H9 (cell line): ENCODE data around the gene WDR7. TPM values are rescaled to one million over a fixed set of nuclear protein-coding genes. Genes with fewer than 3 reads are reported as not detected.

Source experiments
- DNase-seq: peaks from one replicate; pipeline ENCODE4 v3.0.0-alpha.2; 2017
- H2AFZ ChIP-seq: one replicate; pipeline ENCODE4 v1.6.1; 2013; ENCODE audit warnings: mild to moderate bottlenecking, low read length, control low read depth, moderate library complexity
- H2AK5ac ChIP-seq: 2 replicates; pipeline ENCODE4 v1.6.1; 2013; ENCODE audit warnings: low read length, control low read depth, mixed read lengths; ENCODE audit not compliant: insufficient read length
- H2BK120ac ChIP-seq: one replicate; pipeline ENCODE4 v1.6.1; 2013; ENCODE audit warnings: low read depth, mild to moderate bottlenecking, low read length, control low read depth, inconsistent platforms; ENCODE audit not compliant: poor library complexity, severe bottlenecking
- H2BK12ac ChIP-seq: 2 replicates; pipeline ENCODE4 v1.6.1; 2013; ENCODE audit warnings: low read length, control low read depth, mixed read lengths, low read depth; ENCODE audit not compliant: insufficient read length
- H2BK15ac ChIP-seq: 2 replicates; pipeline ENCODE4 v1.6.1; 2013; ENCODE audit warnings: low read depth, low read length, control low read depth
- H2BK20ac ChIP-seq: one replicate; pipeline ENCODE4 v1.6.1; 2013; ENCODE audit warnings: low read depth, mild to moderate bottlenecking, low read length, control low read depth, inconsistent platforms; ENCODE audit not compliant: poor library complexity, severe bottlenecking
- H2BK5ac ChIP-seq: 2 replicates; pipeline ENCODE4 v1.6.1; 2013; ENCODE audit warnings: low read length, control low read depth, mixed read lengths; ENCODE audit not compliant: insufficient read length
- H3K14ac ChIP-seq: 2 replicates; pipeline ENCODE4 v1.6.1; 2013; ENCODE audit warnings: low read length, control low read depth; ENCODE audit not compliant: insufficient read depth
- H3K18ac ChIP-seq: 2 replicates; pipeline ENCODE4 v1.6.1; 2013; ENCODE audit warnings: low read depth, mild to moderate bottlenecking, mixed read lengths, low read length, control low read depth; ENCODE audit not compliant: insufficient read length
- H3K23ac ChIP-seq: 2 replicates; pipeline ENCODE4 v1.6.1; 2013; ENCODE audit warnings: low read length, control low read depth, mixed read lengths, low read depth; ENCODE audit not compliant: insufficient read length
- H3K23me2 ChIP-seq: 2 replicates; pipeline ENCODE4 v1.6.1; 2013; ENCODE audit warnings: low read depth, mild to moderate bottlenecking, mixed read lengths, low read length, control low read depth; ENCODE audit not compliant: insufficient read length, poor library complexity, severe bottlenecking
- H3K27ac ChIP-seq: 2 replicates; pipeline ENCODE4 v1.5.1; 2013; ENCODE audit warnings: low read length, control low read depth, mixed read lengths, low read depth; ENCODE audit not compliant: insufficient read length
- H3K27me3 ChIP-seq: 2 replicates; pipeline ENCODE4 v1.6.1; 2013; ENCODE audit warnings: low read length, control low read depth, inconsistent platforms; ENCODE audit not compliant: insufficient read depth
- H3K4ac ChIP-seq: 2 replicates; pipeline ENCODE4 v1.6.1; 2013; ENCODE audit warnings: low read depth, mild to moderate bottlenecking, control low read depth, inconsistent platforms, low read length, moderate library complexity
- H3K4me1 ChIP-seq: 2 replicates; pipeline ENCODE4 v1.6.1; 2013; ENCODE audit warnings: low read length, control low read depth, inconsistent platforms; ENCODE audit not compliant: insufficient read depth
- H3K4me2 ChIP-seq: 2 replicates; pipeline ENCODE4 v1.6.1; 2013; ENCODE audit warnings: low read length, control low read depth, mixed read lengths; ENCODE audit not compliant: insufficient read length, insufficient read depth
- H3K56ac ChIP-seq: 2 replicates; pipeline ENCODE4 v1.6.1; 2013; ENCODE audit warnings: low read depth, mild to moderate bottlenecking, mixed read lengths, low read length, control low read depth; ENCODE audit not compliant: insufficient read length
- H3K79me1 ChIP-seq: 2 replicates; pipeline ENCODE4 v1.6.1; 2013; ENCODE audit warnings: low read depth, mild to moderate bottlenecking, moderate library complexity, low read length, control low read depth, inconsistent platforms; ENCODE audit not compliant: insufficient read depth, poor library complexity, severe bottlenecking
- H3K79me2 ChIP-seq: 2 replicates; pipeline ENCODE4 v1.6.1; 2013; ENCODE audit warnings: low read length, control low read depth, inconsistent platforms; ENCODE audit not compliant: insufficient read depth
- H3K9ac ChIP-seq: 2 replicates; pipeline ENCODE4 v1.6.1; 2013; ENCODE audit warnings: low read length, control low read depth, mixed read lengths; ENCODE audit not compliant: insufficient read length; ENCODE audit errors: extremely low read depth
- H3K9me3 ChIP-seq: one replicate; pipeline ENCODE4 v1.6.1; 2013; ENCODE audit warnings: low read depth, low read length, inconsistent platforms; ENCODE audit not compliant: control insufficient read depth
- H3T11ph ChIP-seq: one replicate; pipeline ENCODE4 v1.6.1; 2013; ENCODE audit warnings: mild to moderate bottlenecking, low read length, control low read depth, inconsistent platforms
- H4K20me1 ChIP-seq: one replicate; pipeline ENCODE4 v1.6.1; 2013; ENCODE audit not compliant: control insufficient read depth, insufficient read length, insufficient read depth
- H4K5ac ChIP-seq: 2 replicates; pipeline ENCODE4 v1.6.1; 2013; ENCODE audit warnings: low read depth, mild to moderate bottlenecking, mixed read lengths, low read length, control low read depth; ENCODE audit not compliant: insufficient read length
- H4K8ac ChIP-seq: replicated peaks from 2 replicates; pipeline ENCODE4 v1.6.1; 2013; ENCODE audit warnings: low read length, control low read depth, mixed read lengths, low read depth; ENCODE audit not compliant: insufficient read length
- H4K91ac ChIP-seq: 2 replicates; pipeline ENCODE4 v1.6.1; 2013; ENCODE audit warnings: low read depth, mild to moderate bottlenecking, moderate library complexity, mixed read lengths, low read length, control low read depth; ENCODE audit not compliant: insufficient read length
- H3K27ac Mint-ChIP-seq, 3 experiments: 2 replicates in 2 of 3; 3 replicates in 1 of 3; pipeline ENCODE4 v1.8.0; 2020 to 2021; ENCODE audit warnings: mixed read lengths in 3 of 3, mild to moderate bottlenecking in 1 of 3, moderate library complexity in 1 of 3
- H3K27me3 Mint-ChIP-seq: 2 replicates; pipeline ENCODE4 v1.8.0; 2021; ENCODE audit warnings: low read depth, mild to moderate bottlenecking, moderate library complexity, mixed read lengths
- H3K36me3 Mint-ChIP-seq, 3 experiments: 2 replicates in 2 of 3; 3 replicates in 1 of 3; pipeline ENCODE4 v1.8.0; 2020 to 2021; ENCODE audit warnings: low read depth in 3 of 3, mixed read lengths in 3 of 3; ENCODE audit not compliant: insufficient read depth in 1 of 3
- H3K4me1 Mint-ChIP-seq, 2 experiments: 2 replicates each; pipeline ENCODE4 v1.8.0; 2020; ENCODE audit warnings: mixed read lengths in 2 of 2
- H3K4me3 Mint-ChIP-seq, 2 experiments: 2 replicates in 1 of 2; 3 replicates in 1 of 2; pipeline ENCODE4 v1.8.0; 2020 to 2021; ENCODE audit warnings: mild to moderate bottlenecking in 2 of 2, mixed read lengths in 2 of 2, moderate library complexity in 1 of 2
- H3K9me3 Mint-ChIP-seq, 2 experiments: 2 replicates in 1 of 2; 3 replicates in 1 of 2; pipeline ENCODE4 v1.8.0; 2020; ENCODE audit warnings: mild to moderate bottlenecking in 2 of 2, mixed read lengths in 2 of 2, moderate library complexity in 1 of 2
- CTCF ChIP-seq: fragments of 200-600 bp; sonication (generic); conservative IDR thresholded peaks from 3 replicates; pipeline ENCODE4 v1.8.0; 2021; ENCODE audit warnings: antibody characterized with exemption, mild to moderate bottlenecking
- WGBS: extraction: QIAGEN DNeasy Blood & Tissue Kit; methylation state at CpG from one replicate; pipeline ENCODE4 v1.1.7; 2013; ENCODE audit warnings: missing lambda C conversion rate, low lambda C conversion rate, mixed read lengths; ENCODE audit not compliant: insufficient read length; ENCODE audit errors: extremely low coverage; 5-methylcytosine and 5-hydroxymethylcytosine counted together
- total RNA-seq: library from RNA; stranded (reverse); gene quantifications from 2 replicates; pipeline ENCODE4 v1.2.1, GENCODE V29; 2021

The WDR7 gene
- total RNA-seq, 1 experiment from 2014 or later: 14.8 TPM

GRCh38 chr18:56756966-56757365, 105.8 kb downstream of the WDR7 start:
- Histone ChIP-seq H3K14ac (no peak overlapping the region), H4K20me1 (no peaks in the 10 kb centered on the region), H2AFZ (no peak overlapping the region), H4K91ac (no peak overlapping the region), H3K9me3 (no peaks in the 10 kb centered on the region), H3K4ac (no peak overlapping the region), H3K23ac (no peak overlapping the region), H2BK15ac (no peak overlapping the region), H3K56ac (no peak overlapping the region), H3K79me2 (no peaks in the 10 kb centered on the region), H4K8ac (no peak overlapping the region), H3K27me3 (no peaks in the 10 kb centered on the region), H2BK20ac (no peak overlapping the region), H3K18ac (no peak overlapping the region), H2BK120ac (no peak overlapping the region), H3T11ph (no peak overlapping the region), H2BK12ac (no peak overlapping the region), H3K4me2 (no peak overlapping the region), H3K23me2 (no peaks in the 10 kb centered on the region), H3K9ac (no peak overlapping the region), H3K79me1 (no peaks in the 10 kb centered on the region), H3K27ac (no peak overlapping the region), H3K4me1 (no peaks in the 10 kb centered on the region), H4K5ac (no peak overlapping the region), H2AK5ac (no peak overlapping the region), H2BK5ac (no peak overlapping the region)
- Mint-ChIP-seq H3K4me3 (no peak overlapping the region), H3K36me3 (0 out of 7 replicates have a peak, but pooled peaks cover 0 to 2% (median 0%) of the 10 kb centered on the region in 3 experiments), H3K27me3 (no peaks in the 10 kb centered on the region), H3K9me3 (no peaks in the 10 kb centered on the region), H3K4me1 (no peaks in the 10 kb centered on the region), H3K27ac (peak overlapping the region in 2 of 3 experiments; percentile 29 to 39; a peak in 1 of 7 replicates)
- DNase-seq: no peak
- TF ChIP-seq CTCF: no peak
- no CpG with 5 or more reads among the region's 9 CpGs for WGBS
